A673 (cell line): ENCODE measurements around the gene PTGES. TPM values are rescaled to one million over a fixed set of nuclear protein-coding genes. Genes with fewer than 3 reads are reported as not detected.
A peak's percentile ranks its signal among the peaks of the same experiment; 100 is the strongest.

Experiments used
- BruUV-seq: library from RNA; stranded (reverse); fragments of 400-500 nt; replicated peaks from 2 replicates; lab custom pipeline; 2021; lab: Mats Ljungman, UMichigan
- CTCF ChIA-PET: fragments of 300-600 bp; sonication (Branson Sonifier 250); formaldehyde crosslinking; loops from one replicate; lab custom pipeline; 2022; ENCODE audit warnings: antibody characterized with exemption; lab: Charles Lee
- POLR2A ChIA-PET: fragments of 300-600 bp; sonication (Branson Sonifier 250); formaldehyde crosslinking; loops from one replicate; lab custom pipeline; 2022; ENCODE audit warnings: antibody characterized with exemption; ENCODE audit not compliant: low non-redundant PET; lab: Charles Lee
- DNase-seq: peaks from one replicate; pipeline ENCODE4 v3.0.0-alpha.2; 2015; ENCODE audit warnings: low spot score
- H3K27ac ChIP-seq: fragments of 200-600 bp; sonication (generic); 2 replicates; pipeline ENCODE4 v1.5.1; 2016; ENCODE audit warnings: mixed run types, low read depth, mild to moderate bottlenecking, mixed read lengths, antibody characterized with exemption, low read length; ENCODE audit not compliant: poor library complexity, severe bottlenecking
- H3K27me3 ChIP-seq: fragments of 200-600 bp; sonication (generic); replicated peaks from 2 replicates; pipeline ENCODE4 v1.6.1; 2017; ENCODE audit warnings: mixed run types, low read depth, mild to moderate bottlenecking, mixed read lengths, antibody characterized with exemption, low read length; ENCODE audit not compliant: insufficient read depth, poor library complexity
- H3K36me3 ChIP-seq: fragments of 200-600 bp; sonication (generic); 2 replicates; pipeline ENCODE4 v1.6.1; 2016; ENCODE audit warnings: mixed run types, mild to moderate bottlenecking, mixed read lengths, antibody characterized with exemption, low read length; ENCODE audit not compliant: insufficient read depth, poor library complexity, severe bottlenecking
- H3K4me1 ChIP-seq: fragments of 200-600 bp; sonication (generic); 2 replicates; pipeline ENCODE4 v1.6.1; 2017; ENCODE audit warnings: mixed run types, mild to moderate bottlenecking, mixed read lengths, antibody characterized with exemption, low read length; ENCODE audit not compliant: insufficient read depth, poor library complexity, severe bottlenecking
- H3K4me3 ChIP-seq: fragments of 200-600 bp; sonication (generic); 2 replicates; pipeline ENCODE4 v1.5.1; 2016; ENCODE audit warnings: low read depth, mixed run types, mild to moderate bottlenecking, mixed read lengths, low read length; ENCODE audit not compliant: poor library complexity, severe bottlenecking
- H3K9me3 ChIP-seq: fragments of 200-600 bp; sonication (generic); 2 replicates; pipeline ENCODE4 v1.6.1; 2016; ENCODE audit warnings: mixed run types, low read depth, mild to moderate bottlenecking, mixed read lengths, antibody characterized with exemption, low read length; ENCODE audit not compliant: poor library complexity, severe bottlenecking
- EZH2 ChIP-seq: fragments of 200-600 bp; sonication (generic); IDR thresholded peaks from 2 replicates; pipeline ENCODE4 v1.6.1; 2017; ENCODE audit warnings: borderline replicate concordance, low read depth, mild to moderate bottlenecking, mixed read lengths, antibody characterized with exemption, low read length; ENCODE audit not compliant: poor library complexity, severe bottlenecking
- intact Hi-C: fragments of 100-400 bp; cut with micrococcal nuclease; formaldehyde crosslinking; loops from one replicate; pipeline ENCODE4 v1.10.0; 2022; ENCODE audit not compliant: unreplicated experiment
- total RNA-seq: library from RNA; stranded (reverse); gene quantifications from 2 replicates; pipeline ENCODE4 v1.2.3, GENCODE V29; 2021
- TF ChIP-seq, protein P1 (sequence below): fragments of 300-800, 200-600 bp; sonication (generic); conservative IDR thresholded peaks from 2 replicates; pipeline ENCODE4 v1.5.1; 2017; ENCODE audit warnings: low read depth, mild to moderate bottlenecking, antibody characterized with exemption, low read length, moderate library complexity, mixed read lengths

PTGES gene
- total RNA-seq, 1 experiment from 2014 or later, result 0.80 TPM

DNA sequence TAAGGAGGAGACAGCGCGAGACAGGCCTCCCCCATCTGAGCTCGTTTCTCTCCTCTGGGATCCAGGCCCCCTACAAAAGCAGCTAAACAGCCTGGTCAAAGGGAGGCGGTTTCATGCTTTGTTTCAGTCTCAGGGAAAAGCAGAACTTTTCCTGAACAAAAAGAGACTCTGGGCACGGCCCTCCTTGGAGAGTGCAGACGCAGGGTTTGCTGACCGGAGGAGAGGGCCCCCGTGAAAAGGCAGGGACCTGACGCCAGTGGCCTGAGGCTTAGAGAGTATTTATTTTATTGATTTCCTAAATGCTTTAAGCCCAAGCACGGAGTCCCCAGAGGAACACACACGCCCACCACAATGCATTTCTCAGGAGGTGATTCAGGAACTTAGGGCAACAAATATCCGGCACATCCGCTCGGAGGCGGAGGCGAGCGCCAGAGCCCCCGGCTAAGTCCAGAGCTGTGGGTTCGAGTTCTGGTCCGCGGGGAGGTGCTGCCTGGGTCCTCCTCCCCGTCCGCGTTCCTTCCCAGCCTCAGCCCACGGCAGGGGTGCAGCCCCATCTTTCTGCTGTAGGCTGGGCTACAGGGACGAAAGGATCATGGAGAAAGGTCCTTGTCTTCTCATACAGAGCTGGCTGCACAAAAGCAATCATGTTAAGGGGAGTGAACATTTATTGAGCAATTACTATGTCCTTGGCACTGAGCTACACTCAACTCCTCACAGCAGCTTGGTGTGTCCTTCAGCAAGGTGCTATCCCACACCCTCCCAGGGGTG lies 40.0 kb downstream of the PTGES start:
- ChIA-PET POLR2A (no interaction called here), CTCF (interaction anchor here (0.6 kb wide), 1 partner anchor 15 kb away, joined by 15 read pairs; no protein-coding TSS in a partner anchor)
- BruUV-seq, result no TSS peak
- Histone ChIP-seq H3K27ac (peak overlapping the region; percentile 71), H3K4me3 (no peak overlapping the region), H3K9me3 (no peaks in the 10 kb centered on the region), H3K4me1 (peaks cover 40% of the 10 kb centered on the region), H3K36me3 (no peaks in the 10 kb centered on the region), H3K27me3 (no peaks in the 10 kb centered on the region)
- peak; percentile 69 for DNase-seq
- intact Hi-C loops, result no loop called here
- TF ChIP-seq, protein P1, sequence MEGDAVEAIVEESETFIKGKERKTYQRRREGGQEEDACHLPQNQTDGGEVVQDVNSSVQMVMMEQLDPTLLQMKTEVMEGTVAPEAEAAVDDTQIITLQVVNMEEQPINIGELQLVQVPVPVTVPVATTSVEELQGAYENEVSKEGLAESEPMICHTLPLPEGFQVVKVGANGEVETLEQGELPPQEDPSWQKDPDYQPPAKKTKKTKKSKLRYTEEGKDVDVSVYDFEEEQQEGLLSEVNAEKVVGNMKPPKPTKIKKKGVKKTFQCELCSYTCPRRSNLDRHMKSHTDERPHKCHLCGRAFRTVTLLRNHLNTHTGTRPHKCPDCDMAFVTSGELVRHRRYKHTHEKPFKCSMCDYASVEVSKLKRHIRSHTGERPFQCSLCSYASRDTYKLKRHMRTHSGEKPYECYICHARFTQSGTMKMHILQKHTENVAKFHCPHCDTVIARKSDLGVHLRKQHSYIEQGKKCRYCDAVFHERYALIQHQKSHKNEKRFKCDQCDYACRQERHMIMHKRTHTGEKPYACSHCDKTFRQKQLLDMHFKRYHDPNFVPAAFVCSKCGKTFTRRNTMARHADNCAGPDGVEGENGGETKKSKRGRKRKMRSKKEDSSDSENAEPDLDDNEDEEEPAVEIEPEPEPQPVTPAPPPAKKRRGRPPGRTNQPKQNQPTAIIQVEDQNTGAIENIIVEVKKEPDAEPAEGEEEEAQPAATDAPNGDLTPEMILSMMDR, result no peak
- TF ChIP-seq EZH2, result no peak

DNA sequence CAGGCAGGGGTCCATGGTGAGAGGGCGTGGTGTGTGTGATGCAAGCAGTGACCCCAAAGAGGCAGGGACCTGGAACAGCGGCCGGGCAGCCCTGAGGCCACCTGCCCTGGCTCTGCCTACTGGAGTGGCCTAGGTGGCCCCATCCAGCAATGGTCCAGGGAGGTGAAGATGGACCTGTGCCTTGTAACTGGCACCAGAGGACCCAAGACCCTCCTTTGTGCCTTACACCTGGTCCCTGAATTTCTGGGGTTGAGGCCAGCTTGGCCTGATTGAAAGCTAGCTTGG lies 42.7 kb downstream of the PTGES start:
- H3K27ac ChIP-seq, result peak overlapping the region; percentile 67
- H3K27me3 ChIP-seq, result no peaks in the 10 kb centered on the region
- intact Hi-C loops, result no loop called here
- no peaks in the 10 kb centered on the region for H3K36me3 ChIP-seq
- H3K9me3 ChIP-seq, result no peaks in the 10 kb centered on the region
- H3K4me1 ChIP-seq, result peaks cover 41% of the 10 kb centered on the region
- no peak overlapping the region for H3K4me3 ChIP-seq
- POLR2A ChIA-PET, result no interaction called here
- TF ChIP-seq EZH2, result no peak
- TF ChIP-seq, protein P1, result no peak
- CTCF ChIA-PET, result no interaction called here
- no peak for DNase-seq
- no TSS peak for BruUV-seq

DNA sequence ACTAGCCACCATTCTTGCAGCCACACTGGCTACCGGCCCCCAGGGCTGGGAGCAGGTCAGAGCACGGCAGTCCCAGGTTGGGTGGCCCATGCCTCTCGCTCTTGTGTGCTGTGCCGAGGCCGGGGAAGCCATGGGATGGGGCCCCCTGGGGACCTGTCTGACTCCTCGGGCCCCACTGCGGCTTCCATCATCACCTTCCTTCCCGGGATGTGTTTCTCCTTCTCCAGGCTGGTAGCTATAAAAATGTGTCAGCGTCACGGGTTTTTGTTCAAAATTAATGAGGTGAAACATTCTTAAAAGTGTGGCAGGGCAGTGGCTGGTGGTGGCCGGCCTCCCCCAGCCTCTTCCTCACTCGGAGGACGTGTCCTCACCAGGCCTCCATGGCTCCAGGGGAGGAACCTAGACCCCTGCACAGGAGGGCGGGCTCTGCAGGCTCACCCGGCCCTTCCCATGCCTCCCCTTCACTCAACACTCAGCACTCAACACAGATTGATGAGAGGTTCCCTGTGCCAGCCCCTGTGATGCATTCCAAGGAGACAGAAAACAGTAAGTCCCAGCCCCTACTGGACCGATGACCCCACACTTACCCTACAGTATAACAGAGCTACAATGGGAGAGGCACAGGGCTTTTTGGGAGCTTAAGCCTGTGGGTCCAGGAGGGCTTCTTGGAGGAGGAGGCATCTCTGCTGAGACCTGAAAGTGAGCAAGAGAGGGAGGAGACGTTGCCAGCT lies 43.2 kb downstream of the PTGES start:
- Histone ChIP-seq H3K4me3 (no peak overlapping the region), H3K4me1 (peaks cover 42% of the 10 kb centered on the region), H3K36me3 (no peaks in the 10 kb centered on the region), H3K27ac (peak overlapping the region; percentile 67), H3K9me3 (no peaks in the 10 kb centered on the region), H3K27me3 (no peaks in the 10 kb centered on the region)
- TF ChIP-seq, protein P1, result no peak
- TF ChIP-seq EZH2, result no peak
- DNase-seq, result peak; percentile 39
- BruUV-seq, result no TSS peak
- intact Hi-C loops, result no loop called here
- ChIA-PET POLR2A (no interaction called here), CTCF (no interaction called here)
